ENCODE measurements around the gene KANK4.

Gene KANK4

DNA sequence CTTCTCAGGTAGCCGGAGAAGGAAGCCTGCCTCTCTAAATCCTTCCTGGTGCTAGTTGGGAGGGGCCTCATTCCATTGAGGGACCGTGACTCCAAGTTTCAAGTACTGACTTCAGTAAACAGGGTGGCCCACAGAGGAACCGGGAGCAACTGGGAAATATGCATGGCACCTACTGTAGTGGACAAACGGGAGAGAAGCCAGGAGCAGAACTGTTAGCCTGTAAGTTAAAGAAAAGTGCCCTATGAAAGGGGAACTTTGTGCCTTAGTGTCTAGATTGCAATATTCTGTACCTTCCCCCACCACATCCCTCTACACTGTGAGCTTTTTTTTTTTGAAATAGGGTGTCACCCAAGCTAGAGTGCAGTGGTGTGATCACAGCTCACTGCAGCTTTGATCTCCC, 33.2 kb upstream of the KANK4 start:
- DNase-seq (ENCODE audit: low spot score in 2 of 2) = no peak
- H3K4me3 Mint-ChIP-seq = no peak overlapping the region
- no peak overlapping the region for H3K27ac Mint-ChIP-seq (ENCODE audit: low read depth)
- H3K27me3 Mint-ChIP-seq = no peaks in the 10 kb centered on the region
- no peaks in the 10 kb centered on the region for H3K4me1 Mint-ChIP-seq
- no peaks in the 10 kb centered on the region for H3K9me3 Mint-ChIP-seq
- ATAC-seq (replicated peaks; ENCODE audit: extremely low read depth, poor library complexity, severe bottlenecking) = no peak
- no peaks in the 10 kb centered on the region for H3K36me3 Mint-ChIP-seq (ENCODE audit: insufficient read depth)

- Mint-ChIP-seq H3K27me3 (peaks cover 2% of the 10 kb centered on the region), H3K4me1 (no peaks in the 10 kb centered on the region), H3K4me3 (no peak overlapping the region), H3K36me3 (ENCODE audit: insufficient read depth) (no peaks in the 10 kb centered on the region), H3K27ac (ENCODE audit: low read depth) (no peak overlapping the region), H3K9me3 (no peaks in the 10 kb centered on the region)
- ATAC-seq (replicated peaks; ENCODE audit: extremely low read depth, poor library complexity, severe bottlenecking) (no peak), DNase-seq (ENCODE audit: low spot score in 2 of 2) (no peak)
Observed at GRCh38 chr1:62349470-62350233, 30.4 kb upstream of the KANK4 start.

GRCh38 chr1:62346886-62347285, 27.7 kb upstream of the KANK4 start:
- DNase-seq (ENCODE audit: low spot score in 2 of 2) (no peak), ATAC-seq (replicated peaks; ENCODE audit: extremely low read depth, poor library complexity, severe bottlenecking) (no peak)
- H3K4me1 Mint-ChIP-seq = no peaks in the 10 kb centered on the region
- peaks cover 1% of the 10 kb centered on the region for H3K36me3 Mint-ChIP-seq (ENCODE audit: insufficient read depth)
- no peaks in the 10 kb centered on the region for H3K9me3 Mint-ChIP-seq
- no peak overlapping the region for H3K27ac Mint-ChIP-seq (ENCODE audit: low read depth)
- H3K4me3 Mint-ChIP-seq = no peak overlapping the region
- peaks cover 13% of the 10 kb centered on the region for H3K27me3 Mint-ChIP-seq

DNA sequence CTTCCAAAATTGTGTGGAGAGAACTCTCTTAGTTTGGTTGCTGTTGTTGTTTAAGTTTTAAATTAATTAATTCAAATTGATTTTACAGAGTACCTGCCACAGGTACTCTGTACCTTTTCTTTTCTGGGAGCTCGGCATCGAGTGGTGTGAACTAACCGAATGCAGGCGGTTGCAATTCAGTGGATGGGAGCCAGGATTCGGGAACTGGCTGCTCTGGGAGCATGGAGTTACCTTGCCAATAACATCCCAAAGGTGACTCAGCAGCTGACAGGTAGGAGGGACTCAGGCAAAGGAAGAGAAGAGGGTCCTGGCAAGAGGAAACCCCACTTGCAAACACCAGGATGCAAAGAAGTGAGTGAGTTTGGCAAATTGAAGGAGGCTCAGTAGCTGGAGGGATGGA, 24.7 kb upstream of the KANK4 start:
- Mint-ChIP-seq H3K36me3 (ENCODE audit: insufficient read depth) (peaks cover 1% of the 10 kb centered on the region), H3K4me1 (no peaks in the 10 kb centered on the region), H3K9me3 (no peaks in the 10 kb centered on the region), H3K27me3 (peaks cover 13% of the 10 kb centered on the region), H3K27ac (ENCODE audit: low read depth) (no peak overlapping the region), H3K4me3 (no peak overlapping the region)
- no peak for ATAC-seq (replicated peaks; ENCODE audit: extremely low read depth, poor library complexity, severe bottlenecking)
- DNase-seq (ENCODE audit: low spot score in 2 of 2) = no peak

- Mint-ChIP-seq H3K4me1 (no peaks in the 10 kb centered on the region), H3K27ac (ENCODE audit: low read depth) (no peak overlapping the region), H3K36me3 (ENCODE audit: insufficient read depth) (peaks cover 1% of the 10 kb centered on the region)
Observed at GRCh38 chr1:62342270-62342669, 23.0 kb upstream of the KANK4 start.

DNA sequence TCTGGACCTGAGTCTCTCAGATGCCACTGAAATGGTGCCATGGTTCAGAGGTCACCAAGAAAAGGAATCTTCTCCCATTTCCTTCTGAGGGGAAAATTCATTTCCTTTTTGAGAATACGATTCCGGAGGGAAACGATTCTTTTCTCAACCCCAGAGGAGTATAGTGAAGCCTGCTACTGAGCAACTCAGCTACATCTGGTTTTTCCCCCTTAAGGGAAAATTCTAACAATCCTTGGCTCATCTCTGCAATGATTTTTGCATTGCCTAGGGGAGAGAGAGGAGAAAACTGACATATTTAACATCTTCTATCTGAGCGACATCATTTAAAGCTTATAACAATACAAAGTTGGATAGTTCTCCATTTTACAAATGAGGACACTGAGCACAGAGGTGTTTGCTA, 22.4 kb upstream of the KANK4 start:
- Mint-ChIP-seq H3K36me3 (ENCODE audit: insufficient read depth) (peaks cover 1% of the 10 kb centered on the region), H3K9me3 (no peaks in the 10 kb centered on the region), H3K4me1 (no peaks in the 10 kb centered on the region), H3K27ac (ENCODE audit: low read depth) (no peak overlapping the region), H3K27me3 (peaks cover 13% of the 10 kb centered on the region), H3K4me3 (no peak overlapping the region)
- DNase-seq (ENCODE audit: low spot score in 2 of 2) (no peak), ATAC-seq (replicated peaks; ENCODE audit: extremely low read depth, poor library complexity, severe bottlenecking) (no peak)

More at GRCh38 chr1:62342270-62342669, 23.0 kb upstream of the KANK4 start:
- no peaks in the 10 kb centered on the region for H3K9me3 Mint-ChIP-seq
- no peak for DNase-seq (ENCODE audit: low spot score in 2 of 2)
- peaks cover 13% of the 10 kb centered on the region for H3K27me3 Mint-ChIP-seq
- ATAC-seq (replicated peaks; ENCODE audit: extremely low read depth, poor library complexity, severe bottlenecking) = no peak
- H3K4me3 Mint-ChIP-seq = no peak overlapping the region

GRCh38 chr1:62341089-62341488, 21.9 kb upstream of the KANK4 start:
- Mint-ChIP-seq H3K36me3 (ENCODE audit: insufficient read depth) (peaks cover 1% of the 10 kb centered on the region), H3K4me1 (no peaks in the 10 kb centered on the region), H3K27ac (ENCODE audit: low read depth) (no peak overlapping the region), H3K4me3 (no peak overlapping the region), H3K9me3 (no peaks in the 10 kb centered on the region), H3K27me3 (peaks cover 13% of the 10 kb centered on the region)
- DNase-seq (ENCODE audit: low spot score in 2 of 2) (no peak), ATAC-seq (replicated peaks; ENCODE audit: extremely low read depth, poor library complexity, severe bottlenecking) (no peak)

- no peak overlapping the region for H3K27ac Mint-ChIP-seq (ENCODE audit: low read depth)
Observed at GRCh38 chr1:62337706-62338631, 18.7 kb upstream of the KANK4 start.

DNA sequence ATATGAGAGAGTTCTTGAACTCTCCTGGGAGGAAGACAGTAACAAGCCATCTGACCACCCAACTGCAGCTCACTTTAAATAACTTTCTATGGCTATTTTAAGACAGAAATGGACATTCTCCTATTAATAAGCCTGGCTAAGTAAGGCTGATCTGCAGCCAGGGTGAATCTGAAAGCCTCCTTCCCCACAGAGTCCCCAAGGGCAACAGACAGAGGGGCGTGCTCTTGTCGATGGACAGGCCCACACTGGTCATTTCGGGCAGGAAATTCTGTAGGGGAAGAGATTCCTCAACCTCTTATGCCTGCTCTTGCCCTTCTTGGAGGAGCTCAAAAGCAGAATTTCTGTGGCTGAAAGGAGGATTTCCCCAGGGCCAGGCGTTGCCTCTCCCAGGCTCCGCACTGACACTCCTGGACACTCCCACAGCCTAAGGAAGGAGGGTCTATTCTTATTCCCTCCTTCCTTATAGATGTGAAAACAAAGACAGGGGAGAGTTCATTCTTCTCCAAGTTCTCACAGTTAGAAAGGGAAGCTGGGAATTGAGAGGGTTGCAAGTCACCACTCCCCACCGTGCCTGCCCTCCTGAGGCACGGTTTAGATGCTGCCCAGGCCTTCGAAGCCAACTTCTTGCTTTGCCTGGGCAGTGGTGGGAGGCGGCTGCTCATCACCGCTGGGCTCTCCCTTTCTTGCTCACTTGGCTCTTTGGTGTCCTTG, 17.9 kb upstream of the KANK4 start:
- Mint-ChIP-seq H3K36me3 (ENCODE audit: insufficient read depth) (peaks cover 1% of the 10 kb centered on the region), H3K27ac (ENCODE audit: low read depth) (no peak overlapping the region), H3K9me3 (no peaks in the 10 kb centered on the region), H3K4me1 (no peaks in the 10 kb centered on the region), H3K4me3 (no peak overlapping the region), H3K27me3 (no peaks in the 10 kb centered on the region)
- ATAC-seq (replicated peaks; ENCODE audit: extremely low read depth, poor library complexity, severe bottlenecking) = no peak
- no peak for DNase-seq (ENCODE audit: low spot score in 2 of 2)

More at GRCh38 chr1:62337706-62338631, 18.7 kb upstream of the KANK4 start:
- ATAC-seq (replicated peaks; ENCODE audit: extremely low read depth, poor library complexity, severe bottlenecking) (no peak), DNase-seq (ENCODE audit: low spot score in 2 of 2) (no peak)
- H3K4me1 Mint-ChIP-seq = no peaks in the 10 kb centered on the region
- peaks cover 1% of the 10 kb centered on the region for H3K36me3 Mint-ChIP-seq (ENCODE audit: insufficient read depth)
- no peaks in the 10 kb centered on the region for H3K9me3 Mint-ChIP-seq
- H3K4me3 Mint-ChIP-seq = no peak overlapping the region
- H3K27me3 Mint-ChIP-seq = no peaks in the 10 kb centered on the region

- Mint-ChIP-seq H3K36me3 (ENCODE audit: insufficient read depth) (no peaks in the 10 kb centered on the region), H3K27ac (ENCODE audit: low read depth) (no peak overlapping the region), H3K9me3 (no peaks in the 10 kb centered on the region), H3K27me3 (no peaks in the 10 kb centered on the region), H3K4me3 (no peak overlapping the region), H3K4me1 (no peaks in the 10 kb centered on the region)
- ATAC-seq (replicated peaks; ENCODE audit: extremely low read depth, poor library complexity, severe bottlenecking) = no peak
- no peak for DNase-seq (ENCODE audit: low spot score in 2 of 2)
Observed at GRCh38 chr1:62336638-62336994, 17.4 kb upstream of the KANK4 start.

DNA sequence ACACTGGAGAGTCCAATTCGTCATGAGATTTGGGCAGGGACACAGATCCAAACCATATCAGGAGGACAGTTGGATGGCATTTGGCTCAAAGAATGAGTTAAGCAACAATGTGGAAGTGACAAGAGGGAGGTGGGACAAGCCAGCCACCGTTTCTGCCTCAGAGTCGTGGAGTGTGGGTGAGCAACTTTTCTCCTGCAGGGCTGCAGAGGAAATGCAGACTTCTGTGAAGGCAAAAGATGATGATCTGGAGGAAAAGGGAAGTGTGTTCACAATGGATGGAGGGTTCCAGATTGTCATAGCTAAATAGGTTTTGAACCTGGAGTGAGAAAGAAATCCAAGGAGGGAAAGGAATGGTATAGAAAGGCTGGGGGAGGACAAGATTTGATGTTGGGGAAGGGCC, 16.4 kb upstream of the KANK4 start:
- Mint-ChIP-seq H3K9me3 (no peaks in the 10 kb centered on the region), H3K36me3 (ENCODE audit: insufficient read depth) (no peaks in the 10 kb centered on the region), H3K27me3 (peaks cover 1% of the 10 kb centered on the region), H3K4me3 (no peak overlapping the region), H3K27ac (ENCODE audit: low read depth) (no peak overlapping the region), H3K4me1 (no peaks in the 10 kb centered on the region)
- ATAC-seq (replicated peaks; ENCODE audit: extremely low read depth, poor library complexity, severe bottlenecking) (no peak), DNase-seq (ENCODE audit: low spot score in 2 of 2) (no peak)

DNA sequence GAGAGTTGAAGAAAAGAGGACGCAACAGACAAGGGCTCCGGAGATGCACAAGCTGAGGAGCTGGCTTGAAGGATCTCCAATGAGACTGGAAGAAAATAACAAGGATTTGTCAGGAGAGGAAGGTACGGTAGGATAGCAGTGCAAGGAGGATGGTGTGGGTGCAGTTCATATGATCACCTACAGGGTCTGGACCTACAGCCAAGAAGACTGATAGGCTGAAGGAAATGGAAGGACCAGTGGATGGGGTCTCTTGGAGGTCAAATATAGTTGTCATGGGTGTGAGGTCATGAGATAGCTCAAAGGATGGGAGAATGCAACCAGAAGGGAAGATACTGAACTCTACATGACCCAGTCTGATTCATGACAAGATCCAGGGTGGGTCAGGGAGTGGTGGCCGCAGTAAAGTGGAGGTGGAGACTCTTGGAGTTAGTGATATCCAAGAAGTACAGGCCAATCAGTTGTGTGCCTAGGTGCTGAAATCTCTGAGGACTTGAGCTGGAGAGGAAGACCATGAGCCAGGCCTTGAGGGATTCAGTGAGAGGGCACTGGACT, 15.3 kb upstream of the KANK4 start:
- no peaks in the 10 kb centered on the region for H3K36me3 Mint-ChIP-seq (ENCODE audit: insufficient read depth)
- DNase-seq (ENCODE audit: low spot score in 2 of 2) = no peak
- H3K4me3 Mint-ChIP-seq = no peak overlapping the region
- H3K4me1 Mint-ChIP-seq = no peaks in the 10 kb centered on the region
- no peak overlapping the region for H3K27ac Mint-ChIP-seq (ENCODE audit: low read depth)
- no peaks in the 10 kb centered on the region for H3K9me3 Mint-ChIP-seq
- H3K27me3 Mint-ChIP-seq = peaks cover 9% of the 10 kb centered on the region
- no peak for ATAC-seq (replicated peaks; ENCODE audit: extremely low read depth, poor library complexity, severe bottlenecking)
